Smooth muscle cell (in vitro differentiated cells): Measurements from ENCODE around the gene TMEM38A. TPM values are rescaled to one million over a fixed set of nuclear protein-coding genes. Genes with fewer than 3 reads are reported as not detected.

Experiments used
- DNase-seq: peaks from one replicate; lab custom pipeline; 2025; ENCODE audit not compliant: unreplicated experiment; lab: John Stamatoyannopoulos, UW
- H2AFZ ChIP-seq: fragments of 200-600 bp; sonication (generic); 2 replicates; pipeline ENCODE4 v1.6.0; 2016; ENCODE audit warnings: antibody characterized with exemption, low read depth, mild to moderate bottlenecking
- H3F3A ChIP-seq: fragments of 200-600 bp; sonication (generic); 2 replicates; pipeline ENCODE4 v1.6.0; 2017; ENCODE audit warnings: antibody characterized with exemption, low read depth
- H3K27ac ChIP-seq: fragments of 200-600 bp; sonication (generic); 2 replicates; pipeline ENCODE4 v1.5.1; 2016; ENCODE audit warnings: low read depth, mild to moderate bottlenecking
- H3K27me3 ChIP-seq: fragments of 200-600 bp; sonication (generic); 2 replicates; pipeline ENCODE4 v1.6.1; 2016; ENCODE audit warnings: low read depth, mild to moderate bottlenecking
- H3K36me3 ChIP-seq: fragments of 200-600 bp; sonication (generic); 2 replicates; pipeline ENCODE4 v1.5.1; 2016; ENCODE audit warnings: low read depth
- H3K4me1 ChIP-seq: fragments of 200-600 bp; sonication (generic); 2 replicates; pipeline ENCODE4 v1.5.1; 2016; ENCODE audit warnings: low read depth
- H3K4me2 ChIP-seq: fragments of 200-600 bp; sonication (generic); 2 replicates; pipeline ENCODE4 v1.6.0; 2016; ENCODE audit warnings: mild to moderate bottlenecking
- H3K4me3 ChIP-seq: fragments of 200-600 bp; sonication (generic); 2 replicates; pipeline ENCODE4 v1.5.1; 2016; ENCODE audit warnings: mild to moderate bottlenecking
- H3K79me2 ChIP-seq: fragments of 200-600 bp; sonication (generic); 2 replicates; pipeline ENCODE4 v1.6.0; 2016; ENCODE audit warnings: low read depth, mild to moderate bottlenecking
- H3K9ac ChIP-seq: fragments of 200-600 bp; sonication (generic); 2 replicates; pipeline ENCODE4 v1.6.0; 2016; ENCODE audit warnings: low read depth
- H3K9me3 ChIP-seq: fragments of 200-600 bp; sonication (generic); replicated peaks from 2 replicates; pipeline ENCODE4 v1.5.1; 2016; ENCODE audit warnings: low read depth
- H4K20me1 ChIP-seq: fragments of 200-600 bp; sonication (generic); 2 replicates; pipeline ENCODE4 v1.6.0; 2016; ENCODE audit warnings: low read depth
- CTCF ChIP-seq: fragments of 200-600 bp; sonication (generic); IDR thresholded peaks from 2 replicates; pipeline ENCODE4 v1.5.1; 2017; ENCODE audit warnings: borderline replicate concordance, mild to moderate bottlenecking, antibody characterized with exemption; ENCODE audit not compliant: insufficient read depth, poor library complexity, severe bottlenecking
- WGBS: methylation state at CpG from one replicate; pipeline ENCODE4 v1.1.7; 2016; ENCODE audit warnings: low lambda C conversion rate; 5-methylcytosine and 5-hydroxymethylcytosine counted together
- polyA plus RNA-seq: library from polyadenylated mRNA; unstranded; fragments of >200 nt; fragmentation: Nextera tagmentation; extraction: Ambion mirVana; gene quantifications from 2 replicates; pipeline ENCODE4 v1.2.1, GENCODE V29; 2016
- total RNA-seq: library from RNA; depleted of rRNA; stranded (reverse); fragments of >200 nt; gene quantifications from 2 replicates; pipeline ENCODE4 v1.2.3, GENCODE V29; 2014

Gene TMEM38A
- total and polyA plus RNA-seq, 2 experiments from 2014 or later: 0.53 to 0.81 TPM

- TF ChIP-seq CTCF: no peak
- 93% methylated on average over 15 of the region's 15 CpGs for WGBS
These were observed 15.3 kb downstream of the TMEM38A start for GRCh38 chr19:16676101-16676798.

GRCh38 chr19:16677055-16677454 is 16.1 kb downstream of the TMEM38A start:
- Histone ChIP-seq H3K4me1 (no peaks in the 10 kb centered on the region), H3K9ac (no peak overlapping the region), H3K4me2 (no peak overlapping the region), H3K27ac (no peak overlapping the region), H3K79me2 (no peaks in the 10 kb centered on the region), H3K27me3 (no peaks in the 10 kb centered on the region), H4K20me1 (no peaks in the 10 kb centered on the region), H3K36me3 (no peaks in the 10 kb centered on the region), H3K4me3 (no peak overlapping the region), H2AFZ (no peak overlapping the region), H3K9me3 (no peaks in the 10 kb centered on the region), H3F3A (no peaks in the 10 kb centered on the region)
- TF ChIP-seq CTCF: no peak
- DNase-seq: no peak

More at GRCh38 chr19:16676101-16676798, 15.3 kb downstream of the TMEM38A start:
- H3K79me2 ChIP-seq: no peaks in the 10 kb centered on the region
- H3K36me3 ChIP-seq: no peaks in the 10 kb centered on the region
- H3K4me3 ChIP-seq: no peak overlapping the region
- H3F3A ChIP-seq: no peaks in the 10 kb centered on the region
- no peaks in the 10 kb centered on the region for H4K20me1 ChIP-seq
- H3K9ac ChIP-seq: no peak overlapping the region
- H3K4me2 ChIP-seq: no peak overlapping the region
- no peak overlapping the region for H2AFZ ChIP-seq
- H3K27me3 ChIP-seq: no peaks in the 10 kb centered on the region
- no peak overlapping the region for H3K27ac ChIP-seq
- H3K4me1 ChIP-seq: no peaks in the 10 kb centered on the region
- no peak for DNase-seq
- H3K9me3 ChIP-seq: no peaks in the 10 kb centered on the region

GRCh38 chr19:16678498-16678897 is 17.6 kb downstream of the TMEM38A start:
- H3K27ac ChIP-seq: no peak overlapping the region
- WGBS: 96% methylated on average over 9 of the region's 9 CpGs
- H2AFZ ChIP-seq: no peak overlapping the region

More at GRCh38 chr19:16678498-16678897, 17.6 kb downstream of the TMEM38A start:
- Histone ChIP-seq H3K4me2 (no peak overlapping the region), H3K27me3 (no peaks in the 10 kb centered on the region), H3K9me3 (no peaks in the 10 kb centered on the region), H3K9ac (no peak overlapping the region), H4K20me1 (no peaks in the 10 kb centered on the region), H3K4me1 (no peaks in the 10 kb centered on the region), H3K79me2 (no peaks in the 10 kb centered on the region), H3F3A (no peaks in the 10 kb centered on the region), H3K4me3 (no peak overlapping the region), H3K36me3 (no peaks in the 10 kb centered on the region)
- no peak for TF ChIP-seq CTCF
- no peak for DNase-seq
